ENCODE data around the gene ATP2A2. TPM values are rescaled to one million over a fixed set of nuclear protein-coding genes. Genes with fewer than 3 reads are reported as not detected.

The ATP2A2 gene
- total and polyA plus RNA-seq, 2 of the 4 experiments (the other 2 are of a cell fraction), result 166 to 225 TPM

DNA sequence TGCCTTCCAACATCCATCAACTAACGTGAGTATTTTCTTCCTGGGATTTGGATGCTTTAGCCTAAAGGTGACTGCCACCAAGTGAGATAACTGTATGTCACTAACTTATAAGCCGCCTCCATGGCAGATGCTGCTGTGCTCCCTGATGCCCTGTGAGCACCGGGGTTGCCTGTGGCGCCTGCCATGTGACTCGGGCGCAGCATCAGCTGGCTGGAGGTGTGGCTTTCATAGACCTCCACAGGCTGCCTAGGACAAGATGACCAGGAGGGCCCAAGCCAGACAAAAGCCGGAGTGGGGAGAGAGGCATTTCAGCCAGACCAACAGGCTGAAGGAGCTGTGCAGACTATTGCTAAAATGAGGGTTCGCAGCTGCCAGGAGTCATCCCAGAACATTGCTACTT lies 66.7 kb downstream of the ATP2A2 start:
- Histone ChIP-seq H4K8ac (ENCODE audit: low read depth in 2 of 2, low read length in 2 of 2) (no peak overlapping the region), H3K56ac (ENCODE audit: extremely low read depth, insufficient read depth, low read length) (no peak overlapping the region), H2BK20ac (ENCODE audit: low read depth, low read length) (no peak overlapping the region), H4K91ac (ENCODE audit: insufficient read depth, low read depth, low read length) (no peak overlapping the region), H3K4me1 (ENCODE audit: control insufficient read depth, insufficient read depth, low read length) (no peaks in the 10 kb centered on the region), H3K9me1 (ENCODE audit: insufficient read depth, low read length) (peaks cover 6% of the 10 kb centered on the region; the same call in 1 of the 2 replicates), H3K4ac (ENCODE audit: low read depth, low read length) (no peak overlapping the region), H3K14ac (replicated peaks; ENCODE audit: low read depth, low read length) (no peak overlapping the region), H2BK120ac (ENCODE audit: low read depth, low read length) (no peak overlapping the region), H2AFZ (replicated peaks; ENCODE audit: low read length, poor library complexity) (no peak overlapping the region), H3K36me3 (ENCODE audit: control insufficient read depth, insufficient read depth, low read length) (peaks cover 67% of the 10 kb centered on the region), H3K9ac (ENCODE audit: low read depth, low read length) (no peak overlapping the region), H3K18ac (ENCODE audit: low read depth, low read length) (no peak overlapping the region), H4K5ac (ENCODE audit: low read depth, low read length) (no peak overlapping the region), H4K20me1 (ENCODE audit: insufficient read depth, low read length) (peaks cover 36% of the 10 kb centered on the region), H3K27me3 (ENCODE audit: control insufficient read depth, insufficient read depth, low read length) (no peaks in the 10 kb centered on the region), H3K9me3 (ENCODE audit: control insufficient read depth, insufficient read depth, low read length) (no peaks in the 10 kb centered on the region), H3K4me2 (ENCODE audit: low read depth, low read length) (no peak overlapping the region), H2AK9ac (replicated peaks; ENCODE audit: low read depth, low read length, poor library complexity) (no peak overlapping the region), H3K4me3 (ENCODE audit: insufficient read depth, low read depth, low read length) (no peak overlapping the region), H3K23ac (ENCODE audit: low read depth, low read length) (no peak overlapping the region), H3K27ac (ENCODE audit: insufficient read depth, low read length) (no peak overlapping the region), H2AK5ac (ENCODE audit: low read depth, low read length) (no peak overlapping the region), H2BK5ac (ENCODE audit: low read depth, low read length, poor library complexity, severe bottlenecking) (no peak overlapping the region), H2BK15ac (ENCODE audit: low read depth, low read length) (no peak overlapping the region), H3K79me1 (ENCODE audit: low read depth in 1 of 2, low read length in 2 of 2) (peaks cover 19 to 52% of the 10 kb centered on the region in 2 experiments)
- no CpG with 5 or more reads among the region's 8 CpGs for WGBS, 2 experiments (ENCODE audit: extremely low coverage in 2 of 2, insufficient read length in 1 of 2)
- DNase-seq (no peak), ATAC-seq (ENCODE audit: low read depth) (no peak)
- no TSS peak for BruUV-seq (replicated peaks)
- TF ChIP-seq RCOR1 (IDR thresholded peaks at IDR 0.05; ENCODE audit: insufficient replicate concordance, low read length) (no peak), RAD21 (IDR thresholded peaks at IDR 0.05; ENCODE audit: low read length) (no peak), FOS (IDR thresholded peaks at IDR 0.05; ENCODE audit: low read depth, low read length) (no peak), RFX5 (IDR thresholded peaks at IDR 0.05; ENCODE audit: low read depth, low read length) (no peak), MAZ (IDR thresholded peaks at IDR 0.05; ENCODE audit: borderline replicate concordance, low read depth, low read length) (no peak), NFE2L2 (IDR thresholded peaks at IDR 0.05; ENCODE audit: low read depth, low read length) (no peak), SMC3 (IDR thresholded peaks at IDR 0.05; ENCODE audit: low read depth, low read length) (no peak), CEBPB (IDR thresholded peaks at IDR 0.05; ENCODE audit: low read depth, low read length) (no peak), POLR2A (IDR thresholded peaks at IDR 0.05; ENCODE audit: low read depth, low read length) (no peak), MAFK (IDR thresholded peaks at IDR 0.05; ENCODE audit: low read depth, low read length) (no peak)
- TF ChIP-seq, protein P1, sequence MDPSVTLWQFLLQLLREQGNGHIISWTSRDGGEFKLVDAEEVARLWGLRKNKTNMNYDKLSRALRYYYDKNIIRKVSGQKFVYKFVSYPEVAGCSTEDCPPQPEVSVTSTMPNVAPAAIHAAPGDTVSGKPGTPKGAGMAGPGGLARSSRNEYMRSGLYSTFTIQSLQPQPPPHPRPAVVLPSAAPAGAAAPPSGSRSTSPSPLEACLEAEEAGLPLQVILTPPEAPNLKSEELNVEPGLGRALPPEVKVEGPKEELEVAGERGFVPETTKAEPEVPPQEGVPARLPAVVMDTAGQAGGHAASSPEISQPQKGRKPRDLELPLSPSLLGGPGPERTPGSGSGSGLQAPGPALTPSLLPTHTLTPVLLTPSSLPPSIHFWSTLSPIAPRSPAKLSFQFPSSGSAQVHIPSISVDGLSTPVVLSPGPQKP (IDR thresholded peaks at IDR 0.05; ENCODE audit: borderline replicate concordance, low read depth, low read length), result no peak
- TF ChIP-seq, protein P2, sequence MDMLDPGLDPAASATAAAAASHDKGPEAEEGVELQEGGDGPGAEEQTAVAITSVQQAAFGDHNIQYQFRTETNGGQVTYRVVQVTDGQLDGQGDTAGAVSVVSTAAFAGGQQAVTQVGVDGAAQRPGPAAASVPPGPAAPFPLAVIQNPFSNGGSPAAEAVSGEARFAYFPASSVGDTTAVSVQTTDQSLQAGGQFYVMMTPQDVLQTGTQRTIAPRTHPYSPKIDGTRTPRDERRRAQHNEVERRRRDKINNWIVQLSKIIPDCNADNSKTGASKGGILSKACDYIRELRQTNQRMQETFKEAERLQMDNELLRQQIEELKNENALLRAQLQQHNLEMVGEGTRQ (IDR thresholded peaks at IDR 0.05; ENCODE audit: low read depth, low read length), result no peak
- TF ChIP-seq, protein P3, sequence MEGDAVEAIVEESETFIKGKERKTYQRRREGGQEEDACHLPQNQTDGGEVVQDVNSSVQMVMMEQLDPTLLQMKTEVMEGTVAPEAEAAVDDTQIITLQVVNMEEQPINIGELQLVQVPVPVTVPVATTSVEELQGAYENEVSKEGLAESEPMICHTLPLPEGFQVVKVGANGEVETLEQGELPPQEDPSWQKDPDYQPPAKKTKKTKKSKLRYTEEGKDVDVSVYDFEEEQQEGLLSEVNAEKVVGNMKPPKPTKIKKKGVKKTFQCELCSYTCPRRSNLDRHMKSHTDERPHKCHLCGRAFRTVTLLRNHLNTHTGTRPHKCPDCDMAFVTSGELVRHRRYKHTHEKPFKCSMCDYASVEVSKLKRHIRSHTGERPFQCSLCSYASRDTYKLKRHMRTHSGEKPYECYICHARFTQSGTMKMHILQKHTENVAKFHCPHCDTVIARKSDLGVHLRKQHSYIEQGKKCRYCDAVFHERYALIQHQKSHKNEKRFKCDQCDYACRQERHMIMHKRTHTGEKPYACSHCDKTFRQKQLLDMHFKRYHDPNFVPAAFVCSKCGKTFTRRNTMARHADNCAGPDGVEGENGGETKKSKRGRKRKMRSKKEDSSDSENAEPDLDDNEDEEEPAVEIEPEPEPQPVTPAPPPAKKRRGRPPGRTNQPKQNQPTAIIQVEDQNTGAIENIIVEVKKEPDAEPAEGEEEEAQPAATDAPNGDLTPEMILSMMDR (conservative IDR thresholded peaks at IDR 0.05; ENCODE audit: low read depth, low read length), result no peak
- dilution Hi-C loops (cut with HindIII; ENCODE audit: low sequenced_read_pairs, unreplicated experiment) (no loop called here), in situ Hi-C loops (cut with MboI; ENCODE audit: low sequenced_read_pairs) (no loop called here), intact Hi-C loops (cut with micrococcal nuclease) (no loop called here)
- CTCF ChIA-PET, result no interaction called here
- POLR2A ChIA-PET (ENCODE audit: unreplicated experiment), result no interaction called here
